ENCODE results near the gene DPM3.
A peak's percentile ranks its signal among the peaks of the same experiment; 100 is the strongest.
"Not testable (repeated sequence)": the region's sequence is repeated elsewhere in the genome, so short reads cannot be mapped to it uniquely, and the experiment has no call there.

Gene DPM3

DNA sequence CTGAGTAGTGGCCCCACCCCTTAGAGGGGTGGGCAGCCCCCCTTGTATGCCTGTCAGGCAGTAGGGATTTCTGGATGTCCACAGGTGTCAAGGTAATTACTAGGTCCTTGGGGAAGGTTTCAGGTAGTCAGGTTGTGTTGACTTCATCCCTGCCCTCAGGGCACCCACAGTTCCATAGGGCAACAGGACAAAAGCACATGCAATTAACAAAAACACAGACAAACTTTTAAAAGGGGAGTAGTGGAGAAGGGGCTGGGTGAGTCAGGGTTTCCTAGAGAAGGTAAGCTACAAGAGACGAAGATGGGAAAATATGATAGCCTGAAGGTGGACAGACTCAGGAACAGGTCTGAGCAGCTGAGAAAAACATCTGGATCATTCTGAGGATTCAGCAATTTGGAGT, 18.7 kb upstream of the DPM3 start:
- no peak for DNase-seq (ENCODE audit: low read depth in 2 of 2)

DNA sequence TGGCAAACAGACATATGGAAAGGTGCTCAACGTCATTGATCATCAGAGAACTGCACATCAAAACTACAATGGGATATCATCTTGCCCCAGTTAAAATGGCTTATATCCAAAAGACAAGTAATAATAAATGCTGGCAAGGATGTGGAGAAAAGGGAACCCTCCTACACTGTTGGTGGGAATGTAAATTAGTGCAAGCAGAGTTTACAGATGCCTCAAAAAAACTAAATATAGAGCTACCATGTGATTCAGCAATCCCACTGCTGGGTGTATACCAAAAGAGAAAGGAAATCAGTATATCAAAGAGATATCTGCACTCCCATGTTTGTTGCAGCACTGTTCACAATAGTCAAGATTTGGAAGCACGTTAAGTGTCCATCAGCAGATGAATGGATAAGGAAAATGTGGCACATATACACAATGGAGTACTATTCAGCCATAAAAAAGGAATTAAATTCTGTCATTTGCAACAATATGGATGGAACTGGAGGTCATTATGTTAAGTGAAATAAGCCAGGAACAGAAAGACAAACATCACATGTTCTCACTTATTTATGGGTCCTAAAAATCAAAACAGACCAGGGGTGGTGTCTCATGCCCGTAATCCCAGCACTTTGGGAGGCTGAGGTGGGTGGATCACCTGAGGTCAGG, 15.8 kb upstream of the DPM3 start:
- DNase-seq (ENCODE audit: low read depth in 2 of 2), result not testable (repeated sequence)

DNA sequence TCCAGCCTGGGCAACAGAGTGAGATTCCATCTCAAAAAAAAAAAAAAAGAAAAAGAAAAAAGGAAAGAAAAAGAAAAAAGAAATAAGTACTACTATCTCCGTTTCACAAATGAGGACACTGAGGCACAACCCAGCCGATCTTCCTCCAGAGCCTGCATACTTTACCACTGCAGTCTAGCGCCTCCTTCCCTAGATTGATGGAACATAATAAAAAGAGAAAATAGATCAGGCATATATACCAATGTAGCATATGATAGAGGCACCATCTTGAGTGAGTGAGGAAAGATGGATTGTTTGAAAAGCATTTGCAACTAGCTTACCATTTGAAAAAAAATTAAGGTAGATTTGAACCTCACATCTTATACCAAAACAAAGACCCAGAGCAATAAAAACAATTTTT, 5.2 kb upstream of the DPM3 start:
- no peak for DNase-seq (ENCODE audit: low read depth in 2 of 2)

DNA sequence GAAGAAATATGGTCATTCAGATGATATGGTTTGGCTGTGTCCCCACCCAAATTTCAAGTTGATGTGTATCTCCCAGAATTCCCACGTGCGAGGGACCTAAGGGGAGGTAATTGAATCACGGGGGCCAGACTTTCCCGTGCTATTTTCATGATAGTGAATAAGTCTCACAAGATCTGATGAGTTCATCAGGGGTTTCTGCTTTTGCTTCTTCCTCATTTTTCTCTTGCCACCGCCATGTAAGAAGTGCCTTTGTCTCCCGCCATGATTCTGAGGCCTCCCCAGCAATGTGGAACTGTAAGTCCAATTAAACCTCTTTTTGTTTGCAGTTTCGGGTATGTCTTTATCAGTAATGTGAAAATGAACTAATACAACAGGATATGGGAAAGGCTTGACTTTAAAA, 1.4 kb upstream of the DPM3 start:
- DNase-seq (ENCODE audit: low read depth in 2 of 2), result no peak

DNA sequence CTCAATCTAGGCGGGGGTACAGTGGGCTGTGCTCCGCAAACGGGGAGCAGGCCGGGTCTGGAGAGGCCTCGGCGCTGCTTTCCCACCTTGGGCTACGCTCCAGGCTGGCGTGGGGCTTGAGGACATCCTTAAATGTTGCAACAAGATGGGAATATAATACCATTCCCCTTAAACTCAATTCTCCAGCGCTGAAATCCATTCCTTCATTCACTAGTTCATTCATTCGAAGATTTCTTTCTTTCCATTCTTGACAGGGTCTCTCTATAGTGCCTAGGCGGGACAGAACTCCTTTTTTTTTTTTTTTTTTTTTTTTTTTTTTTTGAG, 261 bp upstream of the DPM3 start:
- no peak for DNase-seq (ENCODE audit: low read depth in 2 of 2)

DNA sequence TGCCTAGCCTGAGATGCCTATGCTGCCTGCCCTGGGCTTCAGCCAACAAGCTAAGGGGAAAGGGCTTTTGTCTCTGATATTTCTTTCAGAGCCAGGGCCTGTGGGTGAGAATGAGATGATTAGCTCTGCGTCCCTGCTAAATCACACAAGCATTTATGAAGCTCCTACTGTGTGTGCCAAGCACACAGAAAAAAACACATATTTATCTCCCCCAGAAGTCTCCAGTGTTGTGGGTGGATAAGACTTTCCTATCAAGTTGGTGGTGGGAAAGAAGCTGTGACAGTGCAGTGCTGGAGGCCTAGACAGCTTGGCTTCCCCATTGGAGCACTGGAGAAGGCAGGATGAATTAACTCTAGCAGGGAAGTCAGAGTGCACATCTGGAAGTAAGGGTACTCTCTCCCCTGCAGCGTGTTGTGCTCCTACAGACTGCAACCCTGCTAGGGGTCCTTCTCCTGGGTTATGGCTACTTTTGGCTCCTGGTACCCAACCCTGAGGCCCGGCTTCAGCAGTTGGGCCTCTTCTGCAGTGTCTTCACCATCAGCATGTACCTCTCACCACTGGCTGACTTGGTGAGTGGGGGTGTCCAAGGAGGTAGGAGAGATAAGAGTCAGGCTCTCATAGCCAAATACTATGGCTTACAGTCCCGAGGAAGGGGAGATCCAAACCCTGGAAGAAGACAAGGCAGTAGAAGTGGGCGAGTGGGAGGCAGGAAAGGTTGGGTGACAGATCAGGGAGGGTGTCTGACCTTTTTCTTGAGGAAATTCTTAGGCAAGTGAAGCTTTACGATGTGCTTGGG, 3.0 kb downstream of the DPM3 start:
- no peak for DNase-seq (ENCODE audit: low read depth in 2 of 2)

DNA sequence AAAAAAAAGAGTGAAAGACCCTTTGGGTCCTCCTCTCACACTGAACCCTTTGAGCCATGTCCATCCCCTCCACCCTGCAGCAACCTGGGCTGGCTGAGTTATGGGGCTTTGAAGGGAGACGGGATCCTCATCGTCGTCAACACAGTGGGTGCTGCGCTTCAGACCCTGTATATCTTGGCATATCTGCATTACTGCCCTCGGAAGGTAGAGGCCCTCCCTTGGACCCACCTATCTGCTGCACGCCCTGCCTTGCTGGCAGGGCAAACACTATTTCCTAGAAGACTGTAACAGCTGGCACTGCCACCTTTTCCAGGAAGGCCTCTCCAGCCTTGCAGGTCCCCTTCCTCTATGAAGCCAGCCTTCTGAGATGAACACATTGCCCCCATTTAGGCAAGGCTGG, 3.6 kb downstream of the DPM3 start:
- no peak for DNase-seq (ENCODE audit: low read depth in 2 of 2)

DNA sequence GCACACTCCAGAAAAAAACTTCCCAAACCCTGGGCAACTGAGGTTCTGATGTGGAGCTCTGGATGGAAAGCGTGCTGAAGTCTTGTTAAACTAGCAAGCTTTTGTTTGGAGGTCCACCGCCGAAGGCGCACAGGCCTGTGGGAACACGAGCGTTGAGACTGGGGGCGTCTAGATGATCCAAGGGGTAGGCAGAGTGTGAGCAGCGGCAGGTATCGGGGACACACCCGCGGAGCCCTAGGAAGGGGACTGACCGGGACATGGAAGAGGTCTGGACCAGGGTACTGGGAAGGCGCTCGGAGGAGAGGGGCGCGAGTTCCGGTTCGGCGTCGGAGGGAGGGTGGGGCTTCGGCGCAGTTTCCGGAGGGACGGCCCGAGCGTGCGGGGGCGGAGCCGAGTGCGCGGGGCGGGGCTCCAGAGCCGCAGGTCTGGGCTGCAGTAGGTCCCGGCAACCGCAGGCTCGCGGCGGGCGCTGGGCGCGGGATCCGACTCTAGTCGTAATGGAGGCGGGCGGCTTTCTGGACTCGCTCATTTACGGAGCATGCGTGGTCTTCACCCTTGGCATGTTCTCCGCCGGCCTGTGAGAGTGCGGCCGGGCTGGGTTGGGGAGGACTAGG, 4.8 kb downstream of the DPM3 start, which contains the start of gene SLC50A1:
Gene SLC50A1 (plus strand): TSS at position 438 of the 614 bp plus-strand sequence. CDS start 60 bp downstream, at position 498.
- peak; percentile 91 to 94 for DNase-seq (ENCODE audit: low read depth in 2 of 2)

DNA sequence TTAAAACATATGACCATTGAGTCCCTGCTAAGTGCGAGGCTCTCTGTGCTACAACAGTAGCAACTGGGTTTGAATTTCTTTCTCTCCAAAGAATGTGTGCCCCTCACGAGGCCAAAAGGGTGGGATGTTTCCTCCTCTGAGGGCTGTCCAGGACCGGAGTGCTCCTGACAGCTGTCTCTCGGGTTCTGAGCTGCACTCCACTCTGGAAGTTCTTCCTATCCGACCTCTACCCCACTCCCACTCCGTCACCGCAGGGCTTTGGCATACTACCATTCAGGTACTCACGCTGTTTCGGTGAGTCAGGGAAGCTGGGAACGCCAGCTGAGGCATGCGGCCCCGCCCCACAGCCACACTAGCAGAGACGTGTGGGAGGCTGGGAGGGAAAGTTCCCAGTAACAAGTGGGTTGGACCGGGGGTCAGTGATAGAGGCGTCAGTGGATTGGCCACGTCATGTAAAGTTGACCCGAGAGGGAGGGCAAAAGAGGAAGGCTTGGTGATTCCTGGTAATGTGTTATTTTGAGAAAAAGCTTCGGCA, 5.4 kb downstream of the DPM3 start:
- peak; percentile 63 to 85 for DNase-seq (ENCODE audit: low read depth in 2 of 2)

DNA sequence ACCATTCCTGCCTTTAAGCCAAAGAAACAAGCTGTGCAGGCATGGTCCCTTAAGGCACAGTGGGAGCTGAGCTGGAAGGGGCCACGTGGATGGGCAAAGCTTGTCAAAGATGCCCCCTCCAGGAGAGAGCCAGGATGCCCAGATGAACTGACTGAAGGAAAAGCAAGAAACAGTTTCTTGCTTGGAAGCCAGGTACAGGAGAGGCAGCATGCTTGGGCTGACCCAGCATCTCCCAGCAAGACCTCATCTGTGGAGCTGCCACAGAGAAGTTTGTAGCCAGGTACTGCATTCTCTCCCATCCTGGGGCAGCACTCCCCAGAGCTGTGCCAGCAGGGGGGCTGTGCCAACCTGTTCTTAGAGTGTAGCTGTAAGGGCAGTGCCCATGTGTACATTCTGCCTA, 6.0 kb downstream of the DPM3 start:
- DNase-seq (ENCODE audit: low read depth in 2 of 2), result no peak

DNA sequence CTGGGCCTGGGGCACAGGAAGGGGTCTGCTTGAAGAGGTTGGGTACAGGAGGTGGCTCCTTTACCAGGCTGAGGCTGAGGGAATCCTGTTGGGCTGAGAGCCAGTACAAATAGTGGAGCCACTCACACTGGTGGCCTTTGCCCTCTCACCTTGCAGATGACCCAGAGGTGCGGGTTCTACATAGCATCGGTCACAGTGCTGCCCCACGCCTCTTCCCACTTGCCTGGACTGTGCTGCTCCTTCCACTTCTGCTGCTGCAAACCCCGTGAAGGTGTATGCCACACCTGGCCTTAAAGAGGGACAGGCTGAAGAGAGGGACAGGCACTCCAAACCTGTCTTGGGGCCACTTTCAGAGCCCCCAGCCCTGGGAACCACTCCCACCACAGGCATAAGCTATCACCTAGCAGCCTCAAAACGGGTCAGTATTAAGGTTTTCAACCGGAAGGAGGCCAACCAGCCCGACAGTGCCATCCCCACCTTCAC, 6.5 kb downstream of the DPM3 start:
- DNase-seq (ENCODE audit: low read depth in 2 of 2), result no peak

DNA sequence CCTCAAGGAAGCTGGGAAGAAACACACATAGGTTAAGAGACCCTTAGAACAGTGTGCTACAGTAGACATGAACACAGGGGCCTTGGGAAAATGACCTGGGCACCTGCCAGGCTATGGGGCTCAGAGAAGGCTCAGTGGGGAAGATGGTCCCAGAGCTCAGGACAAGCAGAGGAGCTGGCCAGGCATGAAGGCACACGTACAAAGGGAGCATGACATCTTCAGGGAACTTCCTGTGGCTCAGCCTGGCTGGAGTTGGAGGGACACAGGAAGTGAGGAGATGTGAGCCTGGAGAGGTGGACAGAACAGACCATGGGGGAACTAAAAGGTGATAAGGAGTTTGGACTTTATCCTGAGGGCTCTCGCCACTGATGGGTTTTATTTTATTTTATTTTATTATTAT, 8.5 kb downstream of the DPM3 start:
- DNase-seq (ENCODE audit: low read depth in 2 of 2), result no peak

DNA sequence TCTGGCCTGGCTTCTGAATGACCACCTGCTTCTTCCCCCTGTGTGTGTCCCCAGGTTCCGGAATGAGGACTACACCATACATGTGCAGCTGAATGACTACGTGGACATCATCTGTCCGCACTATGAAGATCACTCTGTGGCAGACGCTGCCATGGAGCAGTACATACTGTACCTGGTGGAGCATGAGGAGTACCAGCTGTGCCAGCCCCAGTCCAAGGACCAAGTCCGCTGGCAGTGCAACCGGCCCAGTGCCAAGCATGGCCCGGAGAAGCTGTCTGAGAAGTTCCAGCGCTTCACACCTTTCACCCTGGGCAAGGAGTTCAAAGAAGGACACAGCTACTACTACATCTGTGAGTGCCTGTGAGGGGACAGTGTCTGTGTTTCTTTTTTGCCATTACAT, 9.0 kb downstream of the DPM3 start:
- no peak for DNase-seq (ENCODE audit: low read depth in 2 of 2)

DNA sequence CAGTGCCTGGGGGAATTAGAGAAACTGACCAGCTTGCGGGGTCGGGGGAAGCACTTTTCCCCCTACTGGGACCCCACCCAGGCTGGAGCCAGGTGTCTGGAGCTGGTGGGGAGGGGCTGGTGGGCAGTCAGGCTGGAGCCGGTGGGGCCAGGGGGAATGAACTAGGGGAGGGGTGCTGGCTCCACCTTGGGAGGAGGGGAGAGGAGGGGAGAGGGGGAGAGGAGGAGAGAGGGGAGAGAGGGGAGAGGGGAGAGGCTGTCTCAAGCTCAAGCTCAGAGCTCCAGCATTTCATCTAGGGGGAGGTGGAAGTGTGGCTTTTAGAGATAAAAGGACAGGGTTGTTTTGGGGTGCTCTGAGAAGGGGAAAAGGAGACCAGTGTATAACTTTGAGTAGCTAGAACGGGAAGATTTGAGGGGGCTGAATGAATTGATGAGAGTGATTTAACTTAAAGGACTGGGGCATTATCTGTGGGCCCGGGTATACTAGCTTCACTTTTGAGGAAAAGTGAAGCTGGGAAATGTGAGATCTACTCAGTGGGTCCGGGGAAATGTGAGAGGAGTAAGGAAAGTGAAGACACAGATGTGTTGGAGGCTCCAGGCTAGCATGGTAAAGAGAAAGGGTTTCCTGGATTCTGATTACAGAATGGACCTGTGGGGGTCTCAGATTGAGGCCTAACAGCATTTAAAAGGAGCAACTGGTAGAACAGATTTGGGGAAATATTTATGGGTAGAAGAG, 9.9 kb downstream of the DPM3 start:
- DNase-seq (ENCODE audit: low read depth in 2 of 2), result no peak

DNA sequence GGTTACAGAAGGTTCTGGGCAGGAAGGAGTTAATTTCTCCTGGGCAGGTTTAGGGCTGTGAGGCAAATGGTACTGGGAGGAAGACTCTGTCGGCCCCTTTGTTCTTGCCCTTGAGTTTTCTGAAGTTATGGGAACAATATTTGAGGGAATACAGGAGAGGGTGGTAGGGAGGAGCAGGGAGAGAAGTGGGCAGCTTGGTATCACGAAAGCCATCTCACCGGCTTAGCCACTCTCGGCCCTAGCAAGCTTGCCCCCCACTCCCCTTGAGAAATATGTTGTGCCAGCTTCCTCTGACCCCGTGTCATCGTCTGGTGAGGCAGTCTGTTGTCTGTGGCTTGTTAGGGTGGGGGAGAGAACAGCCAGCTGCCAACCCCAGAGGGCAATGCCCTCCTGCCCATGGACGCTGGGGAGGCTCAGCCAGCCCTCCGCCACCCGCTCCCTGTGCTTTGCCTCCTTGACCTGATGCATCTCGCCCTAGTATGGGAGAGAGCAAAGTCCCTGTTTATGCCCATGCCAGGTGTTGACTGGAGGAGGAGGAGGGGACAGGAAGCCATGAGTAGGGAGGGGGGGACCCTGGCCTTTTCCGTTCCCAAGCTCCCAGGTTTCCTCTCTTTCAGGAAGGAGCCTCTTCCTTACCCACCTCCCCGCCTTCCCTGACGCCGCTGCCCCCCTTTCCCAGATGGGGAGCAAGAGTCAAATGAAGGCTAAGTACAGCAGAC, 11.4 kb downstream of the DPM3 start:
- no peak for DNase-seq (ENCODE audit: low read depth in 2 of 2)

DNA sequence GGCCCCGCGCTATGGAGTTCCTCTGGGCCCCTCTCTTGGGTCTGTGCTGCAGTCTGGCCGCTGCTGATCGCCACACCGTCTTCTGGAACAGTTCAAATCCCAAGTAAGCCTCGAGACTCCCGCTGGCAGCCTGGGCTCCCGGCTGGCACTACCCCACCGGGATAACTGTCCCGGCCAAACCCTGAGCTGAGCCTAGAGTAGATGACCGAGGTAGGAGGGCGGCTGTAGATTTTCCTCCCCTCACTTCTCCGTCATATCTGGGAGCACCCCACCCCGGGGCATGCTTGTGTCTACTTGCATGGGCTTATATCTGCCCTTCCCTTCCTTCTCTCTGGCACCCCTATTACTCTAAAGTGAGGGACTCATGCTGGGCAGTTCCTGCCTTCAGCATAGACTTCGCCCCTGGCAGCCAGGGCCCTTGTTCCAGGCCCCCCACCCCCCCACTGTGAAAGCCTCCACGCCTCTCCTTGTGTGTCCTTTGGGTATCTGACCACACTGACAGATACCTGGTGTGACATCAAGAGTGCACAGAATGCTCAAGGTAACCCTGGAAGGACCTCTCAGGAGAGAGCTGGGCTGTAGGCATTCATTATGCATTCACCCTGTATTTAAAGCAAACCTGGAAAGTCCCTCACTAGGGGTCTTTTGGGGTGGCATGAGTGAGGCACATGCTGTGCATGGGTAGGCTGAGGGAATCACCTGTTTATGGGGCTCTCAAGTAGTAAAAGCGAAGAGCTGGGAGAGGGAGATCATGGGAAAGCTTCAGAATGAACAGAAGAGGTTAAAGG, 12.2 kb downstream of the DPM3 start:
- DNase-seq (ENCODE audit: low read depth in 2 of 2), result no peak

DNA sequence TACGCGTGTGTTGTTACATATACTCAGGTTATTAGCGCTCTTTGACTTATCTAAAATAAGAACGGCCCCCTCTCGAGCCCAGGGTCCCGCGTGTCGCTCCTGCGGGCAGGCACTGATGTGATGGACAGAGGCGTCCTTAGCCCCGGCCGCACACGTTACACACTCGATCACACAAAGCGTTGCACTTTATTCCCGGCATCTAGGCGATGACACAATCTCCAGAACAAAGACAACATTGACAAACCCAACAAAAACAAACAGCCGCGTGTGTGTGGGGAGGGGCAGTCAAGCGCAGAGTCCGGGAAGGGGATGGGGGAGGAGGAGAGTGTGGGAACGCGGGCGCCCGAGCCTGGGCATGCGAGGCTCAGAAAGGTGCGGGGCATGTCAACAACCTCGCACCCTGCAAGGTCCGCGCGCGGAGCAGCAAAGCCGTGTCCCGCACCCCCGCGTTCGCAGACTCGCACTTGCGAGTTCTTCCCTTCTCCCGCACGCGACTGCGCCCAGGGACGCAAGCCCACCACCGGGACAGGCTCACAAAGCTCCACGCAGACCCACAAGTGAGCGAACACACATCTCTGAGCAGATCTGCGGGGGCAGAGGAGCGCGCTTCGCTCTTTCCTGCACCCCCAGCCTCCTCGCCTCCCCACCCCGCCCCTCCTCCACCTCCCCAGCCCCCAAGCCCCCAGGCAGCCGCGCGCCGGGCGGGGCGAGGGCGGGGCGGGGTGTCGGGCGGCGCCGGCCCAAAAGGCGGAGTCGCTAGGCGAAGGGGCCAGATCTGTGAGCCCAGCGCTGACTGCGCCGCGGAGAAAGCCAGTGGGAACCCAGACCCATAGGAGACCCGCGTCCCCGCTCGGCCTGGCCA, 13.0 kb downstream of the DPM3 start, which contains the start of gene EFNA1:
Gene EFNA1 (plus strand): TSS at position 772 of the 862 bp plus-strand sequence. CDS start 102 bp downstream, outside the sequence.
- peak in 1 of 2 donors; percentile 18 for DNase-seq (ENCODE audit: low read depth in 2 of 2)

DNA sequence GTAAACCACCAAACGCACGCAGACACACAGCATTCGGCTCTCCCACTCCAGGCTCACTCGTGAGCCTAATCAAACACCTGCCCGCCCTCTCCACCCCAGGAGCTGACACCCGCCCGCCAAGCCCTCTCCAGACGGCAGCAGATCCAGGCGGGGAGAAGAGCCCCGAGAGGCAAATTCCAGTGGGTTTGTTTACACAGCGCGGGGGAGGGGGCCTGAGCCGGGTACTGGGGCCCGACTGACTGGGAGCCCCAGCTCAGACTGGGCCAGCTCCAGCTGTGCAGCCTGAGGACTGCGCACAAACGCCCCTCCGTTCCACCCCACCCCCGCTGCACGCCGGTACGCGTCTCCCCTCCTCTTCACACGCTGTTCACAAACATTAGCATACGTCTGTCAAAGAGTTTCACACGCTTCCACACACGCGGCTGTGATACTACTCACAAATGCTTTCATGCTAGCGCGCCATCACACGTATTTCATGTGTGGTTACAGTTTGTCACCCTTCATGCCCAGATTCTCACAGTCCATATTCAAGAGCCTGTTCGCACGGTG, 13.7 kb downstream of the DPM3 start:
- DNase-seq (ENCODE audit: low read depth in 2 of 2), result no peak

DNA sequence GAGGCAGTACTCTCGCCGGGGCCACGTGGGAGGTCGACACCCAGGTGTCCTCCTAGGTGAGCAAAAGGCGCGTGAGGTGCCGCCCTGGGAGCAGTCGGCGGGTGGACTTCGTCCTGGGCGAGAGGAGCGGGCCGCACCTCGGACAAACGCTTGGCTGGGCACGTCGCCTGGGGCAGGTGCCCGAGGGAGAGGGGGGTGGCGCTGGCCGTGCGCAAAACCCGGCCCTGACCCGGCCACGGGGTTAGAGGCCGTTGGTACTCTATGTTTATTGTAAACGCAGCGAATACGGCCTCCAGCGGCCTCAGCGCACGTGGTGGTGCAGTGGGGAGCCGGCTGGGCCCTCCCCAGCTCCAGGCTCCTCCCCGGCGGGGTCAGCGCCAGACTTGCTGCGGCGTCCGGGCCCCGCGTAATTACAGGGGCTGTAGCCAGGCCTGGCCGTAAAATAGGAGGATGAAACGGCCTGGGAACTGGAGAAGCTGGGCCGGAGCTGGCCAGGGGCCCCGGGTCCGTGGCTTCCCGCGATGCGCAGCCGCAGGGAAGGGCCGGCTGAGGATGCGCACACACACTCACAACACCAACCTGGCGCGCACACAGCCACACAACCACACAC, 14.3 kb downstream of the DPM3 start:
- DNase-seq (ENCODE audit: low read depth in 2 of 2), result no peak
